ENCODE measurements around the gene DFFA. TPM values are rescaled to one million over a fixed set of nuclear protein-coding genes. Genes with fewer than 3 reads are reported as not detected.

The DFFA gene
- total and polyA plus RNA-seq, 9 of the 15 experiments (the other 6 are each of a cell fraction or from before 2014, with no cell fraction given), result 39.6 to 74.8 (median 59.2) TPM

- TF ChIP-seq THAP12 (CRISPR knock-in tag; IDR thresholded peaks at IDR 0.05) (peak; percentile 58; the same call in 1 of the 2 replicates), TFAP4 (CRISPR knock-in tag; IDR thresholded peaks at IDR 0.05; ENCODE audit: borderline replicate concordance) (peak; percentile 90), ZNF561 (CRISPR knock-in tag; conservative IDR thresholded peaks at IDR 0.05) (0 out of 2 replicates have a peak, but pooled peaks have one; percentile 65), ARID4B (CRISPR knock-in tag; IDR thresholded peaks at IDR 0.05) (peak; percentile 98), DIDO1 (tag; IDR thresholded peaks at IDR 0.05; ENCODE audit: low read depth) (peak; percentile 92), FOSL1 (tag; conservative IDR thresholded peaks at IDR 0.05) (peak; percentile 56; the same call in 1 of the 2 replicates), KDM5B (IDR thresholded peaks at IDR 0.05; ENCODE audit: insufficient replicate concordance, low read depth, low read length) (peak; percentile 63), ZNF584 (CRISPR knock-in tag; IDR thresholded peaks at IDR 0.05; ENCODE audit: low read depth) (peak; percentile 89), FOXJ2 (tag; IDR thresholded peaks at IDR 0.05) (peak; percentile 74; the same call in 1 of the 2 replicates), ZNF175 (CRISPR knock-in tag; IDR thresholded peaks at IDR 0.05; ENCODE audit: low read depth) (peak; percentile 94), SRSF7 (optimal IDR thresholded peaks at IDR 0.05; ENCODE audit: low read depth, low read length) (no peak), ZBTB8A (IDR thresholded peaks at IDR 0.05; ENCODE audit: partially characterized antibody) (peak; percentile 74), NFE2 (IDR thresholded peaks at IDR 0.05; ENCODE audit: low read depth) (peak; percentile 12; the same call in 1 of the 2 replicates), HDAC1 (IDR thresholded peaks at IDR 0.05) (peak in 1 of 2 experiments; percentile 86; a peak in 2 of 4 replicates), ZNF449 (CRISPR knock-in tag; IDR thresholded peaks at IDR 0.05) (peak; percentile 67; the same call in 1 of the 2 replicates), TGIF2 (CRISPR knock-in tag; IDR thresholded peaks at IDR 0.05) (peak; percentile 97; the same call in 1 of the 2 replicates)
Measured at GRCh38 chr1:10472220-10473144, at the start of gene DFFA (continued).

All from K562 (cell line).